ENCODE data around the gene CLEC16A. TPM values are rescaled to one million over a fixed set of nuclear protein-coding genes. Genes with fewer than 3 reads are reported as not detected.

CLEC16A gene
- total RNA-seq, 4 donors from 2014 or later: 38.2 to 153 (median 92.7) TPM

DNA sequence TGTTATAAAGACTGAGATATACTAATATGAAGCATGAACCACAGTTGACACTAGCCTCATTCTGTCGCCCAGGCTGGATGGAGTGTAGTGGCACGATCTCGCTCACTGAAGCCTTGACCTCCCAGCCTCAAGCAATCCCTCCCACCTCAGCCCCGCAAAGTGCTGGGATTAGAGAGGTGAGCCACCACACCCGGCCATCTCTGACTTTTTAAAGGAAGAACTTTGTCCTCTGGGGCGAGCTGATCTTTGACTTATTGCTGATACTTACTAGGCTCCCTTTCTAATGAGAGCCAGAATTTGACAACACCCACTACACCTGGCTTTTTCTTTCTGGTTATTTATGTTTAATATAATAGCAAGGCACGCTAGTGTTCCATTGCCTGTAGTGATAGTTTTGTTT, 57.2 kb downstream of the CLEC16A start:
- H3K27me3 ChIP-seq: no peaks in the 10 kb centered on the region
- H3K4me1 ChIP-seq: peaks cover 0 to 20% (median 7%) of the 10 kb centered on the region in 4 donors
- no peaks in the 10 kb centered on the region for H3K9me3 ChIP-seq
- H3K27ac ChIP-seq: no peak overlapping the region
- TF ChIP-seq POLR2A (IDR thresholded peaks at IDR 0.05) (no peak), POLR2AphosphoS5 (IDR thresholded peaks at IDR 0.05) (no peak), EP300 (IDR thresholded peaks at IDR 0.05; ENCODE audit: low read depth) (no peak)
- TF ChIP-seq, protein P1, sequence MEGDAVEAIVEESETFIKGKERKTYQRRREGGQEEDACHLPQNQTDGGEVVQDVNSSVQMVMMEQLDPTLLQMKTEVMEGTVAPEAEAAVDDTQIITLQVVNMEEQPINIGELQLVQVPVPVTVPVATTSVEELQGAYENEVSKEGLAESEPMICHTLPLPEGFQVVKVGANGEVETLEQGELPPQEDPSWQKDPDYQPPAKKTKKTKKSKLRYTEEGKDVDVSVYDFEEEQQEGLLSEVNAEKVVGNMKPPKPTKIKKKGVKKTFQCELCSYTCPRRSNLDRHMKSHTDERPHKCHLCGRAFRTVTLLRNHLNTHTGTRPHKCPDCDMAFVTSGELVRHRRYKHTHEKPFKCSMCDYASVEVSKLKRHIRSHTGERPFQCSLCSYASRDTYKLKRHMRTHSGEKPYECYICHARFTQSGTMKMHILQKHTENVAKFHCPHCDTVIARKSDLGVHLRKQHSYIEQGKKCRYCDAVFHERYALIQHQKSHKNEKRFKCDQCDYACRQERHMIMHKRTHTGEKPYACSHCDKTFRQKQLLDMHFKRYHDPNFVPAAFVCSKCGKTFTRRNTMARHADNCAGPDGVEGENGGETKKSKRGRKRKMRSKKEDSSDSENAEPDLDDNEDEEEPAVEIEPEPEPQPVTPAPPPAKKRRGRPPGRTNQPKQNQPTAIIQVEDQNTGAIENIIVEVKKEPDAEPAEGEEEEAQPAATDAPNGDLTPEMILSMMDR (IDR thresholded peaks at IDR 0.05): no peak
- H3K36me3 ChIP-seq: no peaks in the 10 kb centered on the region
- in situ Hi-C loops (cut with MboI; ENCODE audit: low pct_ligation_motif_present in 1 of 4, low pct_unique_long_range_greater_than_20kb in 1 of 4, low sequenced_read_pairs in 3 of 4) (no loop called here), intact Hi-C loops (cut with DNase I; ENCODE audit: low total_unique reads) (no loop called here)
- DNase-seq: no peak
- H3K4me3 ChIP-seq: no peak overlapping the region
- WGBS, 2 donors (ENCODE audit: low coverage in 1 of 2): 66 to 74% methylated on average over 6 to 7 of the region's 7 CpGs

DNA sequence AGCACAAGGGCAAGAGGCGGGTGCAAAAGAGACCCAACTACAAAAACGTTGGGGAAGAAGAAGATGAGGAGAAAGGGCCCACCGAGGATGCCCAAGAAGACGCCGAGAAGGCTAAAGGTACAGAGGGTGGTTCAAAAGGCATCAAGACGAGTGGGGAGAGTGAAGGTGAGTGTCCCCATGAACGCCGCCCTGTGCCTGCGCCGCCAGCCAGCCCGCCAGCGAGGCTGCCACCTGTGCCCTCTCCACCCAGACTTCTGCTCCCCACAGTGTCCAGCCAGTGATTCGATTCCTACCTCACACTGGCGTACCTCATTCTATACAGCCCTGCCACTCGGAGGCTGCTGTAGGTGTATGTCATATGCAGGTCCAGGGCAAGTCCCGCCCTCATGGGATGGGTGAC, 58.8 kb downstream of the CLEC16A start:
- TF ChIP-seq POLR2A (IDR thresholded peaks at IDR 0.05) (no peak), EP300 (IDR thresholded peaks at IDR 0.05; ENCODE audit: low read depth) (no peak), POLR2AphosphoS5 (IDR thresholded peaks at IDR 0.05) (no peak)
- TF ChIP-seq, protein P1 (IDR thresholded peaks at IDR 0.05): no peak
- no peaks in the 10 kb centered on the region for H3K27me3 ChIP-seq
- 93 to 96% methylated on average over 2 to 16 of the region's 16 CpGs for WGBS, 2 donors (ENCODE audit: low coverage in 1 of 2)
- no peak overlapping the region for H3K4me3 ChIP-seq
- intact Hi-C loops (cut with DNase I; ENCODE audit: low total_unique reads): no loop called here
- no peak overlapping the region for H3K27ac ChIP-seq
- DNase-seq: no peak
- no peaks in the 10 kb centered on the region for H3K9me3 ChIP-seq
- in situ Hi-C loops (cut with MboI; ENCODE audit: low pct_ligation_motif_present in 1 of 4, low pct_unique_long_range_greater_than_20kb in 1 of 4, low sequenced_read_pairs in 3 of 4): no loop called here
- H3K36me3 ChIP-seq: no peaks in the 10 kb centered on the region
- H3K4me1 ChIP-seq: peaks cover 0 to 9% (median 7%) of the 10 kb centered on the region in 4 donors

DNA sequence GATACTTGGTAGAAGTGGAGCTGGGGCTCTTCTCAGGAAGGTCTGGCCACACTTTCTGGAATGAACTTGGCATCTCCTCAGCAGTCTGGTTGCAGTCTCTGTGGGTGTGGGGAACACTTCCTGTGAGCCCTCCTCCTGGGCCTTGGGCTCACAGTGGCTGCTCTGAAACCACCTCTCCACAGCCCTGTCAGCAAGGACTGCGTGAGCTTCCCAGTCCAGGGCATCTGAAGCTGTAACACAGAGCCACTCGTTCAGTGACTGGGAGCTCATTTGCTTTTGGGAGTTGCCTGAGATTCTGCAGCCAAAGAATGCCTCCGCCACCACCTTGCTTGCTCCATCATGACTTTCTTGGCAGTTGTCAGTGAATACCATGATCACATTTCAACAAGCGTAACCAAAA, 60.0 kb downstream of the CLEC16A start:
- WGBS, 2 donors (ENCODE audit: low coverage in 1 of 2): 85% methylated on average over 4 of the region's 4 CpGs; no CpG with 5 or more reads in 1 of the 2 donors
- H3K4me3 ChIP-seq: no peak overlapping the region
- DNase-seq: no peak
- no peaks in the 10 kb centered on the region for H3K27me3 ChIP-seq
- peaks cover 0 to under 1% (median 0%) of the 10 kb centered on the region in 4 donors for H3K4me1 ChIP-seq
- H3K27ac ChIP-seq: peak overlapping the region in 3 of 4 donors; percentile 23 to 39 (median 25)
- in situ Hi-C loops (cut with MboI; ENCODE audit: low pct_ligation_motif_present in 1 of 4, low pct_unique_long_range_greater_than_20kb in 1 of 4, low sequenced_read_pairs in 3 of 4) (no loop called here), intact Hi-C loops (cut with DNase I; ENCODE audit: low total_unique reads) (no loop called here)
- H3K9me3 ChIP-seq: no peaks in the 10 kb centered on the region
- TF ChIP-seq EP300 (IDR thresholded peaks at IDR 0.05; ENCODE audit: low read depth): no peak
- TF ChIP-seq, protein P1 (IDR thresholded peaks at IDR 0.05): no peak
- TF ChIP-seq POLR2A (IDR thresholded peaks at IDR 0.05): no peak
- no peak for TF ChIP-seq POLR2AphosphoS5 (IDR thresholded peaks at IDR 0.05)
- no peaks in the 10 kb centered on the region for H3K36me3 ChIP-seq

DNA sequence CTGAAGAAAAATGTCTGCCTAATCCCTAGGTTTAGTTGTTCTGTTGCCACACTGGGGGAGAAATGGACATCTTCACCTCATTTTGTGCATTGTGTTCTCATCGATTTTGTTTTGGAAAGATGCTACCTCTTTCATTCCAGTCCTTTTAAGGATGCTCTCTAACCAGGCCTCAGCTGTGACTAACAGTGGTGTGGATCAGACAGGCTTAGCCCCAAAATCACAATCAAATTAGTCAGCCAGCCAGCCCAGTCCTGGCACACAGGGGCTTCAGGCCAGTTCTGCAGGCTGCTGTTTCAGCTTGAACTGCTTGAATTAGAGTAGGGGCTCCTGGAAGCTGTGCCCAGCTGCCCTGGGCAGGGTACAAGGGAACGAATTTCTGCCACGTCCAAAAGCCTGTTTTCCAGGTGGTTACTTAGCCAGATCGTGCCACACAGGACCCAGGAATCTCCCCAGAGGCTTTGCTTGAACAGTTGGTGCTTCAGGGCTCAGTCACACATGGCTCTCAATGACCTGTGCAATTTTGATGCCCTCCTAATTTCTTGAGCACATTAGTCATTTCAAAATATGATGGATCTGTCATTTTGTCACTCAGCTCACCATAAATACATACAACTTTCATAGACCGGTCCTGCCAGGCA, 60.7 kb downstream of the CLEC16A start:
- intact Hi-C loops (cut with DNase I; ENCODE audit: low total_unique reads): no loop called here

More for the DNA sequence above, 60.7 kb downstream of the CLEC16A start:
- Histone ChIP-seq H3K9me3 (no peaks in the 10 kb centered on the region), H3K36me3 (no peaks in the 10 kb centered on the region), H3K27ac (peak overlapping the region in 2 of 4 donors; percentile 23 to 39), H3K27me3 (no peaks in the 10 kb centered on the region), H3K4me3 (no peak overlapping the region), H3K4me1 (no peaks in the 10 kb centered on the region)
- DNase-seq: no peak
- WGBS, 2 donors (ENCODE audit: low coverage in 1 of 2): 77 to 86% methylated on average over 1 to 5 of the region's 5 CpGs
- TF ChIP-seq, protein P1 (IDR thresholded peaks at IDR 0.05): no peak
- TF ChIP-seq EP300 (IDR thresholded peaks at IDR 0.05; ENCODE audit: low read depth) (no peak), POLR2AphosphoS5 (IDR thresholded peaks at IDR 0.05) (no peak), POLR2A (IDR thresholded peaks at IDR 0.05) (no peak)
- in situ Hi-C loops (cut with MboI; ENCODE audit: low pct_ligation_motif_present in 1 of 4, low pct_unique_long_range_greater_than_20kb in 1 of 4, low sequenced_read_pairs in 3 of 4): no loop called here

All from transverse colon (tissue), 4 donors.